ENCODE data around the gene IL17RC. TPM values are rescaled to one million over a fixed set of nuclear protein-coding genes. Genes with fewer than 3 reads are reported as not detected.
"Not testable (repeated sequence)": the region's sequence is repeated elsewhere in the genome, so short reads cannot be mapped to it uniquely, and the experiment has no call there.

The IL17RC gene
- total and polyA plus RNA-seq, 9 donors = 14.2 to 46.5 (median 35.8) TPM

DNA sequence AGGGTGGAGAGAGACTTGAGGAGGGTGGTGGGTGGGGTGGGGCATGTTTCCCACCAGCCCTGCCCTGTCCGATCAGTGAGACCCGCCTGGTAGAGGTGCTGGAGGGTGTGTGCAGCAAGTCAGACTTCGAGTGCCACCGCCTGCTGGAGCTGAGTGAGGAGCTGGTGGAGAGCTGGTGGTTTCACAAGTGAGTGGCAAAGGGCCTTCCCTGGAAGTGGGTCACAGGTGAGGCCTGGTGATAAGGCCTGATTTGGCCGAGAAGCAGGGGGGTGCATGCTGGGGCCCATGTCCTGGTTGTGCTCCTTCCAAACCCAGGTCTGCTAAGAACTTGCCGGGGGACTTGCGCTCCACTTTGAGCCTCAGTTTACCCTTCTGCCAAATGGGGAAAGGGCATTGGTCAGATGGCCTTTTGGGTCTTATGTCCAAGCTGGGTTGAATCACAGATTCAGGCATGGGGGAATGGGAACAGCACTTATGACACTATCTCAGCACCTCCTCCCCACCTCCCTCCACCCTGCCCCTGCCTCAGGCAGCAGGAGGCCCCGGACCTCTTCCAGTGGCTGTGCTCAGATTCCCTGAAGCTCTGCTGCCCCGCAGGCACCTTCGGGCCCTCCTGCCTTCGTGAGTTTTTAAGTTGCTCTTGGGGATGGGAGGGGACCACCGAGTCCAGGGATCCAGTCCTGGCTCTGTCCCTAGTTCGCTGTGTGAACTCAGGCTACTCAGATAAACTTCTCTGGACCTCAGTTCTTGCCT is 20.8 kb downstream of the IL17RC start:
- intact Hi-C loops (cut with DNase I) = loop anchor here in 1 of 4 donors (10.0 kb wide), 1 partner anchor 203 kb away; the partner anchor contains the start of gene BRPF1
- H3K27me3 ChIP-seq = no peaks in the 10 kb centered on the region
- H3K4me1 ChIP-seq (ENCODE audit: insufficient read depth) = peaks cover 10% of the 10 kb centered on the region
- H3K36me3 ChIP-seq = no peaks in the 10 kb centered on the region
- H3K4me3 ChIP-seq = no peak overlapping the region
- TF ChIP-seq, protein P1, sequence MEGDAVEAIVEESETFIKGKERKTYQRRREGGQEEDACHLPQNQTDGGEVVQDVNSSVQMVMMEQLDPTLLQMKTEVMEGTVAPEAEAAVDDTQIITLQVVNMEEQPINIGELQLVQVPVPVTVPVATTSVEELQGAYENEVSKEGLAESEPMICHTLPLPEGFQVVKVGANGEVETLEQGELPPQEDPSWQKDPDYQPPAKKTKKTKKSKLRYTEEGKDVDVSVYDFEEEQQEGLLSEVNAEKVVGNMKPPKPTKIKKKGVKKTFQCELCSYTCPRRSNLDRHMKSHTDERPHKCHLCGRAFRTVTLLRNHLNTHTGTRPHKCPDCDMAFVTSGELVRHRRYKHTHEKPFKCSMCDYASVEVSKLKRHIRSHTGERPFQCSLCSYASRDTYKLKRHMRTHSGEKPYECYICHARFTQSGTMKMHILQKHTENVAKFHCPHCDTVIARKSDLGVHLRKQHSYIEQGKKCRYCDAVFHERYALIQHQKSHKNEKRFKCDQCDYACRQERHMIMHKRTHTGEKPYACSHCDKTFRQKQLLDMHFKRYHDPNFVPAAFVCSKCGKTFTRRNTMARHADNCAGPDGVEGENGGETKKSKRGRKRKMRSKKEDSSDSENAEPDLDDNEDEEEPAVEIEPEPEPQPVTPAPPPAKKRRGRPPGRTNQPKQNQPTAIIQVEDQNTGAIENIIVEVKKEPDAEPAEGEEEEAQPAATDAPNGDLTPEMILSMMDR (IDR thresholded peaks at IDR 0.05) = no peak
- TF ChIP-seq POLR2A (IDR thresholded peaks at IDR 0.05) = no peak
- TF ChIP-seq EP300 (IDR thresholded peaks at IDR 0.05) = no peak
- H3K27ac ChIP-seq = no peak overlapping the region
- WGBS, 3 donors = 93 to 95% (median 93%) methylated on average over 13 of the region's 13 CpGs
- DNase-seq = no peak
- no peaks in the 10 kb centered on the region for H3K9me3 ChIP-seq

DNA sequence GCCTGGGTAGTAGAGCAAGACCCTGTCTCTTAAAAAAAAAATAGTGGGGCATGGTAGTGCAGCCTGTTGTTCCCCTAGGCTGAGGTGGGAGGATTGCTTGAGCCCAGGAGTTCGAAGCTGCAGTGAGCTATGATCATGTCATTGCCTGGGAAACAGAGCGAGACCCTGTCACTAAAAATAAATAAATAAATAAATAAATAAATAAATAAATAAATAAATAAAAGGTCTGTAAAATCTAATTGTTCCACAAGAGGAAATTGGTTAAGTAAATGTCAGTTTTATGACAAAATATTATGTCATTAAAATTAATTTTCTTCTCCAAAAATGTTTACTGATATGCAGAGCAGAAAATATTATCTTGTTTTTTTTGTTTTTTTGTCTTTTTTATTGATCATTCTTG is 22.1 kb downstream of the IL17RC start:
- Histone ChIP-seq H3K4me3 (no peak overlapping the region), H3K27me3 (no peaks in the 10 kb centered on the region), H3K27ac (no peak overlapping the region), H3K9me3 (no peaks in the 10 kb centered on the region), H3K36me3 (no peaks in the 10 kb centered on the region), H3K4me1 (ENCODE audit: insufficient read depth) (peaks cover 3% of the 10 kb centered on the region)
- intact Hi-C loops (cut with DNase I) = loop anchor here in 1 of 4 donors (10.0 kb wide), 1 partner anchor 204 kb away; the partner anchor contains the start of gene BRPF1
- no peak for TF ChIP-seq EP300 (IDR thresholded peaks at IDR 0.05)
- TF ChIP-seq, protein P1 (IDR thresholded peaks at IDR 0.05) = no peak
- TF ChIP-seq POLR2A (IDR thresholded peaks at IDR 0.05) = no peak
- DNase-seq = no peak
- 91 to 97% (median 93%) methylated on average over 2 of the region's 2 CpGs for WGBS, 3 donors

DNA sequence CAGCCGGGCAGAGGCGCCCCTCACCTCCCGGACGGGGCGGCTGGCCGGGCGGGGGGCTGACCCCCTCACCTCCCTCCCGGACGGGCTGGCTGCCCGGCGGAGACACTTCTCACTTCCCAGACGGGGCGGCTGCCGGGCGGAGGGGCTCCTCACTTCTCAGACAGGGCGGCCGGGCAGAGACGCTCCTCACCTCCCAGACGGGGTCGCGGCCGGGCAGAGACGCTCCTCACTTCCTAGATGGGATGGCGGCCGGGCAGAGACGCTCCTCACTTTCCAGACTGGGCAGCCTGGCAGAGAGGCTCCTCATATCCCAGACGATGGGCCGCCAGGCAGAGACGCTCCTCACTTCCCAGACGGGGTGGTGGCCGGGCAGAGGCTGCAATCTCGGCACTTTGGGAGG is 23.0 kb downstream of the IL17RC start:
- H3K27ac ChIP-seq; H3K4me1 ChIP-seq (ENCODE audit: insufficient read depth); H3K9me3 ChIP-seq; H3K36me3 ChIP-seq; H3K4me3 ChIP-seq; DNase-seq; H3K27me3 ChIP-seq: not testable (repeated sequence)
- intact Hi-C loops (cut with DNase I) = loop anchor here in 3 of 4 donors (10.0 kb wide), 3 partner anchors 75 to 205 kb away; partner anchors contain the start of genes BRPF1 (in 1 of the 3) and RPUSD3 (in 1 of the 3)
- 89 to 95% (median 90%) methylated on average over 10 to 30 of the region's 32 CpGs for WGBS, 3 donors

DNA sequence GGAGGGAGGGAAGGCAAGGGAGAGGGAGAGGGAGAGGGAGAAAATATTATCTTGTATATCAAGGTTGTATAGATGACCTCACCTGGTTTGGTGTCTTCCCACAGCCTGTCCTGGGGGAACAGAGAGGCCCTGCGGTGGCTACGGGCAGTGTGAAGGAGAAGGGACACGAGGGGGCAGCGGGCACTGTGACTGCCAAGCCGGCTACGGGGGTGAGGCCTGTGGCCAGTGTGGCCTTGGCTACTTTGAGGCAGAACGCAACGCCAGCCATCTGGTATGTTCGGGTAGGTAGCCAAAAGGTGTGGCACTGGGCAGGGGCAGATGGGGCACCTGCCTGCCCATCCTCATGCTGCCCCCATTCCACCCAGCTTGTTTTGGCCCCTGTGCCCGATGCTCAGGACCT is 23.8 kb downstream of the IL17RC start:
- no peaks in the 10 kb centered on the region for H3K36me3 ChIP-seq
- no peak overlapping the region for H3K4me3 ChIP-seq
- no peak overlapping the region for H3K27ac ChIP-seq
- no peaks in the 10 kb centered on the region for H3K4me1 ChIP-seq (ENCODE audit: insufficient read depth)
- H3K27me3 ChIP-seq = no peaks in the 10 kb centered on the region
- intact Hi-C loops (cut with DNase I) = loop anchor here in 2 of 4 donors (10.0 kb wide), 2 partner anchors 74 to 96 kb away; partner anchors contain the start of gene RPUSD3 (in 1 of the 2)
- no peak for TF ChIP-seq POLR2A (IDR thresholded peaks at IDR 0.05)
- TF ChIP-seq, protein P1 (IDR thresholded peaks at IDR 0.05) = no peak
- TF ChIP-seq EP300 (IDR thresholded peaks at IDR 0.05) = no peak
- no peaks in the 10 kb centered on the region for H3K9me3 ChIP-seq
- WGBS, 3 donors = 86 to 91% (median 89%) methylated on average over 10 of the region's 10 CpGs
- DNase-seq = no peak

DNA sequence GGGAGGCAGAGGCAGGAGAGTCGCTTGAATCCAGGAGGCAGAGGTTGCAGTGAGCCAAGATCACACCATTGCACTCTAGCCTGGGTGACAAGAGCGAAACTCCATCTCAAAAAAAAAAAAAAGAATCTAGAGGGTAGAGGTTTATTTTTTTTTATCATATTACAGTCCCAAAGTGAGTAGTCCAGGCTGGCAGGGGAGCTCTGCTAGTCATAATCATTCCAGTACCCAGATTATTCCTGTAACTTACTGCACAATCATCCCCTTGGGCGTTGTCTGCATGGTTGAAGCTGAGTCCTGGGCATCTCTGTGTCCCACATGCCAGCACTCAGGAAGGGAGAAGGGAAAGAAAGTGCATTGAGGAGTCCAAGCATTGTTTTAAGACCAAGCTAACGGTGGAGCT is 25.3 kb downstream of the IL17RC start:
- Histone ChIP-seq H3K4me1 (ENCODE audit: insufficient read depth) (no peaks in the 10 kb centered on the region), H3K27ac (no peak overlapping the region), H3K9me3 (no peaks in the 10 kb centered on the region), H3K4me3 (no peak overlapping the region), H3K36me3 (no peaks in the 10 kb centered on the region), H3K27me3 (no peaks in the 10 kb centered on the region)
- no peak for DNase-seq
- whole genome bisulfite sequencing, 3 donors = 79 to 81% (median 81%) methylated on average over 4 of the region's 4 CpGs
- intact Hi-C loops (cut with DNase I) = loop anchor here in 2 of 4 donors (10.0 kb wide), 2 partner anchors 73 to 97 kb away; partner anchors contain the start of gene RPUSD3 (in 1 of the 2)
- TF ChIP-seq EP300 (IDR thresholded peaks at IDR 0.05) (no peak), POLR2A (IDR thresholded peaks at IDR 0.05) (no peak)
- TF ChIP-seq, protein P1 (IDR thresholded peaks at IDR 0.05) = no peak
